Thymus (tissue), 11 donors: ENCODE results near the gene HTR4. TPM values are rescaled to one million over a fixed set of nuclear protein-coding genes. Genes with fewer than 3 reads are reported as not detected.
"Not testable (repeated sequence)": the region's sequence is repeated elsewhere in the genome, so short reads cannot be mapped to it uniquely, and the experiment has no call there.

Experiments used
- DNase-seq, 9 donors: peaks; one replicate each; pipeline ENCODE4 v3.0.0-alpha.2; 2013; ENCODE audit warnings: low spot score in 9 of 9, low read depth in 6 of 9, missing footprints in 1 of 9
- H3K27ac ChIP-seq, 2 donors: one replicate each; pipeline ENCODE4 v1.5.1; 2013; ENCODE audit warnings: control low read depth in 1 of 2, low read depth in 1 of 2, low read length in 1 of 2, mild to moderate bottlenecking in 1 of 2, moderate library complexity in 1 of 2
- H3K27me3 ChIP-seq, 2 donors: one replicate each; pipeline ENCODE4 v1.5.1; 2013; ENCODE audit warnings: low read length in 1 of 2; ENCODE audit not compliant: control insufficient read depth in 2 of 2, insufficient read depth in 1 of 2
- H3K36me3 ChIP-seq, 2 donors: one replicate each; pipeline ENCODE4 v1.5.1; 2013; ENCODE audit warnings: low read length in 1 of 2, mild to moderate bottlenecking in 1 of 2, moderate library complexity in 1 of 2; ENCODE audit not compliant: control insufficient read depth in 2 of 2, insufficient read depth in 2 of 2
- H3K4me1 ChIP-seq, 2 donors: one replicate each; pipeline ENCODE4 v1.5.1; 2013; ENCODE audit warnings: low read length in 2 of 2; ENCODE audit not compliant: control insufficient read depth in 2 of 2, insufficient read depth in 2 of 2
- H3K4me3 ChIP-seq, 2 donors: one replicate each; pipeline ENCODE4 v1.5.1; 2013; ENCODE audit warnings: low read length in 2 of 2, control low read depth in 1 of 2, mild to moderate bottlenecking in 1 of 2
- H3K9me3 ChIP-seq, 2 donors: one replicate each; pipeline ENCODE4 v1.5.1; 2013; ENCODE audit warnings: low read length in 1 of 2, mild to moderate bottlenecking in 1 of 2; ENCODE audit not compliant: control insufficient read depth in 2 of 2, insufficient read depth in 1 of 2
- WGBS: extraction: QIAGEN DNeasy Blood & Tissue Kit; methylation state at CpG from one replicate; pipeline ENCODE4 v1.1.7; 2013; 5-methylcytosine and 5-hydroxymethylcytosine counted together
- polyA plus RNA-seq: library from polyadenylated mRNA; stranded (reverse); fragments of 200-250 nt; gene quantifications from one replicate; pipeline ENCODE4 v1.2.3, GENCODE V29; 2013
- total RNA-seq: library from RNA; stranded (reverse); fragments of 120-200 nt; gene quantifications from one replicate; pipeline ENCODE4 v1.2.4, GENCODE V29; 2013
- donor health status: healthy.

Gene HTR4
- total and polyA plus RNA-seq, 2 donors: 0.05 TPM; not detected in 1

DNA sequence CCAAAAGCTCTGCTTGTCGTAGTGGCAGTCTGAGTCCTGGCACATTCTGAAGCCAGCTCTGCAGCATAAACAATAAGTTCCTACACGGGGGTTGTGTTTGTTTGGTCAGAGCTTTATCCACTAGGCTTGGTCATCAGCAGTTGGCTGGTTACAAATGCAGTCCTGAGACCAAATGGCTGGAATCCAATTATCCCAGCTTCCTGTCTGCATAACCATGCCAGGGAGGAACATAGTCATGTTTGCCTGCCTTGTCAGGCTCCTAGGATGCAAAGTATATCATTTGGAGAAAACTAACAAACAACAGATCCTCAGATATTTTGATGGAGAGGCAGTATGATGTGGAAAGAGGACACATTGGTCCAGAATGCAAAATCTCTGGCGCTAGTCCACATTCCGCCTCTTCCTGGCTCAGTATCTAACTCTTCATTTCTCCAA is 184.8 kb downstream of the HTR4 start:
- DNase-seq: no peak
- no peak overlapping the region for H3K27ac ChIP-seq
- H3K36me3 ChIP-seq: no peaks in the 10 kb centered on the region
- no peaks in the 10 kb centered on the region for H3K27me3 ChIP-seq
- H3K4me3 ChIP-seq: no peak overlapping the region
- 91% methylated on average over 4 of the region's 4 CpGs for WGBS
- H3K9me3 ChIP-seq: no peaks in the 10 kb centered on the region
- H3K4me1 ChIP-seq: no peaks in the 10 kb centered on the region

DNA sequence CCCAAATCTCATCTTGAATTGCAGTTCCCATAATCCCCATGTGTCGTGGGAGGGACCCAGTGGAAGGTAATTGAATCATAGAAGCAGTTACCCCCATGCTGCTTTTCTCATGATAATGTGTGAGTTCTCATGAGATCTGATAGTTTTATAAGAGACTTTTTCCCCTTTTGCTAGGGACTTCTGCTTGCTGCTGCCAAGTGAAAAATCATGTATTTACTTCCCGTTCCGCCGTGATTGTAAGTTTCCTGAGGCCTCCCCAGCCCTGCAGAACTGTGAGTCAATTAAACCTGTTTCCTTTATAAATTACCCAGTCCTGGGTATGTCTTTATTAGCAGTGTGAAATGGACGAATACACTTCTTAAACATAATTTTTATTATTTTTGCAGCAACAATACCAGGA is 185.6 kb downstream of the HTR4 start:
- not testable (repeated sequence) for H3K9me3 ChIP-seq, H3K27ac ChIP-seq, H3K27me3 ChIP-seq, DNase-seq, H3K4me3 ChIP-seq, H3K36me3 ChIP-seq, H3K4me1 ChIP-seq
- 90% methylated on average over 5 of the region's 5 CpGs for WGBS

DNA sequence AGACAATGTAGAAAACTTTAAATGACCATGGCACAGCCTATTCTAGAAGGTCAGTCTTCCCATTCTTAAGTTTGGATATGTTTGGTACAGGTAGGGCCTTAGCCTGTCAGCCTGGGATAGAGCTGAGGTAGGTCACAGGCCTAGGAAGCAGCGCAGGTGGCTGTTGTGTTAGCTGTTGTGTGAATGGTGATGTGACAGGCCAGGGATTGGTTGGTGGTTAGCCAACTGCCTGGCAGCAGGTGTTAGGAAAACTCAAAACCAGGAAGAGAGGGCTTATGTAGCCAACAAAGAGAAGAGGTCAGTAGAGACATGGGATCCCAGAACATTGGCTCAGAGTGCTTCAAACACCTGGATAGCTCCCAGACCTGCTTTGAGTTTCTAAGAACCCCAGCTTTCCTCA is 186.4 kb downstream of the HTR4 start:
- H3K4me1 ChIP-seq: no peaks in the 10 kb centered on the region
- no peaks in the 10 kb centered on the region for H3K9me3 ChIP-seq
- H3K36me3 ChIP-seq: no peaks in the 10 kb centered on the region
- H3K4me3 ChIP-seq: no peak overlapping the region
- no peaks in the 10 kb centered on the region for H3K27me3 ChIP-seq
- DNase-seq: no peak
- no peak overlapping the region for H3K27ac ChIP-seq
- WGBS: 98% methylated on average over 1 of the region's 1 CpG

DNA sequence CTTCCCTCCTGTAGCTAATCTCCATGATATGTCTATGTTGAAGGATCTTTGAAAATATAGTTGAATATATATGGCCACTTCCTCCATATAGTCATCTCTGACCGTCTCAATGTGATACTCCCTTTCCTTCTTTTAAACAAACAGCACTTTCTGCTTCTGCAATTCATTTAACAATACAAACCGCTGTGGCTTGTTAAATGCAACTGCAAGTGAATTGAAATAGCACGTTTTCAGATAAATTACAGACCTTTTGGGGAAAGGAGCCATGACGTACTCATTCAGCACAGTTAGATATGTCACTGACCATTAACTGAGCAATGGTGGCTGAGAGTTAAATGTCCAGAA is 188.1 kb downstream of the HTR4 start:
- DNase-seq: no peak
- no peak overlapping the region for H3K4me3 ChIP-seq
- no peaks in the 10 kb centered on the region for H3K4me1 ChIP-seq
- no peaks in the 10 kb centered on the region for H3K27me3 ChIP-seq
- H3K36me3 ChIP-seq: no peaks in the 10 kb centered on the region
- 85% methylated on average over 4 of the region's 4 CpGs for WGBS
- no peak overlapping the region for H3K27ac ChIP-seq
- H3K9me3 ChIP-seq: no peaks in the 10 kb centered on the region

DNA sequence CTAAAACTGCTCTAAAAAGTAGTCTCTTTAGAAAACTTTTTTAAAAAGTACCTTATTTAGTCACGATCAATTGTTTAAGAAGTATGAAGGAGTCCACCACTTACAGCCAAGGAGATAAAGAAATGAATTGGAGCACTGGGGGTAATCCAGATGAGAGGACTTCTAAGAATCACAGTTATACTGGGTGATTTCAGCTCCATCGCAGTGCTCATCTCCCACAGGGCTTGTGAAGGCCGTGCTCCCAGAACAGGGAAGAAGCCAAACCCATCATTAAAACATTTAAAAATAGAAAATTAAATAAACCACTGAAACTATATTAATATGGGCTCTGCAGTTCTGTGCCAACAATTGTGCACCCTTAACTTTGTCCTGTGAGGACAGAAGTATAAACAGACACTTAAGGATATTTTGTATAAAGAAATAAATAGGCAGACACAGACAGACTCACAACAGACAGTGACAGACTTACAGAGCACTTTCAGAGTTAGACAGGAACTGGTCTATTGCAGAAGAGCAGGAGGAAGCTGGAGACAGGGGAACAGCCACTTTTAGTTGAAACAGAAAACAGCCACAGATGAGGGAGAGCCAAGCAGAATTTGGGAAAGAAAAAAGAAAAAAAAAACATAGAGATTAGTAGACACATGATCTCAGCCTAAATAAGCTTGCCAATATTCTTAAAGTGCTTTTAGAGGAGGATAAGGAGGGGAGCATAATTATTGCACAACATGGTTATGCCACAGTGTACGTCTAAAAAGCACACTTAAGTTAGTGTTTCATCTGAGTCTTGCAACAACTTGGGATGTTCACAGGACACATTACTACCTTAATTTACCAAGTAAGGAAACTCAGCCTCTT is 188.7 kb downstream of the HTR4 start:
- Histone ChIP-seq H3K27me3 (no peaks in the 10 kb centered on the region), H3K4me1 (no peaks in the 10 kb centered on the region), H3K27ac (no peak overlapping the region), H3K36me3 (no peaks in the 10 kb centered on the region), H3K4me3 (no peak overlapping the region), H3K9me3 (no peaks in the 10 kb centered on the region)
- no peak for DNase-seq
- WGBS: 96% methylated on average over 4 of the region's 4 CpGs

DNA sequence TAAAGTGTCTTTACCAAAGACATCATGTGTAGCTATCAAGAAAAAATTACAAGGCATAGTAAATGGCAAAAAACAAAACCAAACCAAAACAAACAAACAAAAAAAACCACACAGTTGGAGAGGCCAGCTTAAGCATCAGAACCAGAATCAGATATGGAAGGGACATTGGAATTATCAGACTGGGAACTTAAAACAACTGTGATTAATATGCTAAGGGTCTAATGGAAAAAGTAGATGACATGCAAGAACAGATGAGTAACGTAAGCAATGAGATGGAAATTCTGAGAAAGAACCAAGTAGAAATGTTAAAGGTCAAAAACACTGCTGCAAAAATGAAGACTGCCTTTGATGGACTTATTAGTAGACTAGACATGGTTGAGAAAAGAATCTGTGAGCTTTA is 194.7 kb downstream of the HTR4 start:
- Histone ChIP-seq H3K4me1 (no peaks in the 10 kb centered on the region), H3K27ac (no peak overlapping the region)
- 73% methylated on average over 1 of the region's 1 CpG for WGBS

DNA sequence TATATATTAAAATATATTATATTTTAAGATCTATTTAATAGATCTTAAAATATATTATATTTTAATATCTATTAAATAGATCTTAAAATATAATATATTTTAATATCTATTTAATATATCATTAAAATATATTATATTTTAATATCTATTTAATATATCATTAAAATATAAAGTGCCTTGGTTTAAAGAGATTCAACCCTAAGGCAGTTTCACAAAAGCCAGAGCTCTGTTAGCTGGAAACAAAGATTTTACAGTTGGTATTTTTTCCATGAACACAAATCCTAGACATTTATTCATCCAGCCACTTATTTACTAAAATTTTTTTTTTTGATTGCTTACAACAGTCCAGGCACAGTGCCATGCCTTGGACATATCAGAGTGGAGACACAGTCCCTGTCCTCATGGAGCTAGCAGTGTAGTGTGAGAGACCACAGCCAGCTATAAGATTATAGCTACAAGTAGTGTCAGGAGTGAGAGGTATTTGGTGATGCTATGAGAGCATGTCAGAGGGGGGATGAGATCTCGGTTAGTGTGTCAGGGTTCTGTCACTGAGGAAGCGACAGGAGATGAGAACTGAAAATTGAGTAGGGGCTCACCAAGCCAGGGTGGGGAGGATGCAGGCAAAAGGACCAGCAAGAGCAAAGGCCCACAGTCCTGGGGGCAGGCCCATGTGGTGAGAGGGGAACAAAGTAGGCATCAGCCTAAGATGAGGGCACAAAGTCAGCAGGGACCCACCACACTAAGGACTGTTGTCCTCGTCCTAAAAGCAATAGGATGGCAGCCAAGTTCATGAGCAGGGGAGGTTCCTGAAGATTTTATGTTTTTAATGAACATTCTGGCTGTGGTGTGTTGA is 196.1 kb downstream of the HTR4 start:
- Histone ChIP-seq H3K27ac (no peak overlapping the region), H3K4me1 (no peaks in the 10 kb centered on the region), H3K4me3 (no peak overlapping the region), H3K27me3 (peaks cover 0 to 2% of the 10 kb centered on the region in 2 donors), H3K9me3 (no peaks in the 10 kb centered on the region), H3K36me3 (no peaks in the 10 kb centered on the region)
- DNase-seq: no peak
- WGBS: 92% methylated on average over 3 of the region's 3 CpGs

More for the DNA sequence above, 194.7 kb downstream of the HTR4 start:
- no peak for DNase-seq
- Histone ChIP-seq H3K27me3 (peaks cover 0 to 2% of the 10 kb centered on the region in 2 donors), H3K9me3 (no peaks in the 10 kb centered on the region), H3K36me3 (no peaks in the 10 kb centered on the region), H3K4me3 (no peak overlapping the region)

DNA sequence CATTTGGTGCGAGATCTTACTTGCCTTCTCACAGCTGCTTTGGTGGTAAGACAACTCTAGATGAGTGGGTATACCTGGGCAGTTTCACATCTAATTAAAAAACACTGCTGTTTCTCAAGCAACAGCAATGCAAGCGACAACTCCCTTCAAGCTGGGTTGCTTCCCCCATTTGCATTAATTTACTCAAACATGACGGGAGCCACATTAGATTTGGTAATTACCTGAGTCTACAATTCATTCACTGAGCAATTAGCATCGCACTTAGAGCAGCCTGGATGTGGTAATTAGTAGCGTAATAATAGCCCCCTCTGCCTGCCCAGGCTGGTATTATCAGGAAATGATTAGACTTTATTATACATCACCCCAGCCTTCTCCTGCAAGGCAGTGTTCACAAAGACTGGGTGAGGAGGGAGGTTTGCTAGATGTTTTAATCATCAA is 197.1 kb downstream of the HTR4 start:
- Histone ChIP-seq H3K4me1 (no peaks in the 10 kb centered on the region), H3K27ac (no peak overlapping the region), H3K9me3 (no peaks in the 10 kb centered on the region), H3K4me3 (no peak overlapping the region), H3K27me3 (peaks cover 0 to 2% of the 10 kb centered on the region in 2 donors), H3K36me3 (no peaks in the 10 kb centered on the region)
- 55% methylated on average over 5 of the region's 5 CpGs for WGBS
- no peak for DNase-seq

DNA sequence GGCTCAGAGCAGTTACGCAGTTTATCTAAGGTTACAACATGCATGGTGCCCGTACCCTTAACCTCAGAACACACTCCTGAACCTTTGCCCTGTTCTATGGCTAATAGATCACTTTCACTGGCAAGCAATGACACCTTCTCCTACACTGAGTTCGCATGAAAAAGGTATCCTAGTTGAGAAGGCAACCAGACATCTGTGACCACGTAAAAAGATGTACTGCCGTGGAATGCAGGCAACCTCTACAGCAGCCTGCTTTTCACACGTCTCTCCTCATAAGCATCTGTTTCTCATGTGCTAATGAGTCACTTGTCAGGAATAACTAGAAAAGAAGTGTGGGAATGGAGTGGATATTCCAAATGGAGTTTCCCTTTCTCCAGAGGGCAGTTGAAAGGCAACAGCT is 199.1 kb downstream of the HTR4 start:
- DNase-seq: no peak
- Histone ChIP-seq H3K36me3 (no peaks in the 10 kb centered on the region), H3K4me1 (no peaks in the 10 kb centered on the region), H3K27me3 (peaks cover 0 to 2% of the 10 kb centered on the region in 2 donors), H3K4me3 (no peak overlapping the region), H3K9me3 (no peaks in the 10 kb centered on the region), H3K27ac (no peak overlapping the region)
- WGBS: 92% methylated on average over 6 of the region's 6 CpGs
